ENCODE results near the gene SMCO1.
"Not testable (repeated sequence)": the region's sequence is repeated elsewhere in the genome, so short reads cannot be mapped to it uniquely, and the experiment has no call there.

SMCO1 gene

GRCh38 chr3:196498297-196498696 is 16.8 kb downstream of the SMCO1 start:
- DNase-seq = no peak
- H3K27ac Mint-ChIP-seq = no peak overlapping the region
- H3K36me3 Mint-ChIP-seq (ENCODE audit: insufficient read depth) = peaks cover 55% of the 10 kb centered on the region
- peaks cover 42 to 65% of the 10 kb centered on the region in 2 donors for H3K4me1 Mint-ChIP-seq (ENCODE audit: low read depth in 2 of 2)
- no peaks in the 10 kb centered on the region for H3K9me3 Mint-ChIP-seq
- H3K4me3 Mint-ChIP-seq = peak overlapping the region; percentile 99 to 100
- H3K27me3 Mint-ChIP-seq = no peaks in the 10 kb centered on the region
- no peak for ATAC-seq (replicated peaks)

DNA sequence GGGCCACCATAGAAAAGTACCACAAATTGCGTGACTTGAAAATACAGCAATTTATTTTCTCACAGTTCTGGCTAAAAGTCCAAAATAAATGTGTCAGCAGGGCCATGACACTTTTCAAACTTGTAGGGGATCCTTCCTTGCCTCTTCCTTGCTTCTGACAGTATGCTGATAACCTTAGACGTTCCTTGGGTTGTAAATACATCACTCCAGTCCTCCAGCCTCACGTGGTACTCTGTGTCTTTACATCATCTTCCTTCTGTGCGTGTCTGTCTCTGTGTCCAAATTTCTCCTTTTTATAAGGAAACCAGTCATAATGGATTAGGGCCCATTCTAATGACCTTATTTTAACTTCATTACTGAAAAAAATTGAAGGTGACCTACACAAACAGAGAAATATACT is 19.0 kb downstream of the SMCO1 start:
- Mint-ChIP-seq H3K27ac (peak overlapping the region; percentile 13 to 63), H3K36me3 (ENCODE audit: insufficient read depth) (peaks cover 41% of the 10 kb centered on the region), H3K27me3 (no peaks in the 10 kb centered on the region), H3K4me3 (no peak overlapping the region), H3K4me1 (ENCODE audit: low read depth in 2 of 2) (peaks cover 39 to 64% of the 10 kb centered on the region in 2 donors), H3K9me3 (no peaks in the 10 kb centered on the region)
- DNase-seq = no peak
- ATAC-seq (replicated peaks) = no peak

DNA sequence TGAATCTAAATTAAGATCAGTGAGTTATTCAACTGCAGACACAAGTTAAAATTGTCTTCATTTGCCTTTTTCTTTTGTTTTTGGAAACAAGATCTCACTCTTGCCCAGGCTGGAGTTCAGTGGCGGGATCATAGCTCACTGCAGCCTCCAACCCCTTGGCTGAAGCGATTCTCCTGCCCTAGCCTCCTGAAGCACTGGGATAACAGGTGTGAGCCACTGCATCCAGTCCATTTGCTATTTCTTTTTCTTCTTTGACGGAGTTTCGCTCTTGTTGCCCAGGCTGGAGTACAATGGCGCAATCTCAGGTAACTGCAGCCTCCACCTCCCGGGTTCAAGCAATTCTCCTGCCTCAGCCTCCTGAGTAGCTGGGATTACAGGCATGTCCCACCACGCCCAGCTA is 21.9 kb downstream of the SMCO1 start:
- ATAC-seq (replicated peaks) (no peak), DNase-seq (no peak)
- Mint-ChIP-seq H3K36me3 (ENCODE audit: insufficient read depth) (peaks cover 39% of the 10 kb centered on the region), H3K27me3 (no peaks in the 10 kb centered on the region), H3K9me3 (no peaks in the 10 kb centered on the region), H3K27ac (no peak overlapping the region), H3K4me3 (no peak overlapping the region), H3K4me1 (ENCODE audit: low read depth in 2 of 2) (peaks cover 24 to 55% of the 10 kb centered on the region in 2 donors)

- DNase-seq (no peak), ATAC-seq (replicated peaks) (no peak)
- no peaks in the 10 kb centered on the region for H3K9me3 Mint-ChIP-seq
- no peak overlapping the region for H3K27ac Mint-ChIP-seq
- peaks cover 21 to 49% of the 10 kb centered on the region in 2 donors for H3K4me1 Mint-ChIP-seq (ENCODE audit: low read depth in 2 of 2)
- H3K36me3 Mint-ChIP-seq (ENCODE audit: insufficient read depth) = peaks cover 47% of the 10 kb centered on the region
- H3K4me3 Mint-ChIP-seq = no peak overlapping the region
- no peaks in the 10 kb centered on the region for H3K27me3 Mint-ChIP-seq
Observed at GRCh38 chr3:196492080-196492479, 23.1 kb downstream of the SMCO1 start.

- ATAC-seq (replicated peaks) (no peak), DNase-seq (no peak)
- H3K4me3 Mint-ChIP-seq = no peak overlapping the region
- no peaks in the 10 kb centered on the region for H3K27me3 Mint-ChIP-seq
- H3K27ac Mint-ChIP-seq = peak overlapping the region; percentile 23 to 31
- H3K4me1 Mint-ChIP-seq (ENCODE audit: low read depth in 2 of 2) = peaks cover 15 to 33% of the 10 kb centered on the region in 2 donors
- no peaks in the 10 kb centered on the region for H3K9me3 Mint-ChIP-seq
- peaks cover 57% of the 10 kb centered on the region for H3K36me3 Mint-ChIP-seq (ENCODE audit: insufficient read depth)
Observed at GRCh38 chr3:196489747-196490146, 25.4 kb downstream of the SMCO1 start.

- no peaks in the 10 kb centered on the region for H3K9me3 Mint-ChIP-seq
- H3K4me1 Mint-ChIP-seq (ENCODE audit: low read depth in 2 of 2) = peaks cover 9 to 22% of the 10 kb centered on the region in 2 donors
- no peak for DNase-seq
- no peak overlapping the region for H3K4me3 Mint-ChIP-seq
- peaks cover 80% of the 10 kb centered on the region for H3K36me3 Mint-ChIP-seq (ENCODE audit: insufficient read depth)
- no peak overlapping the region for H3K27ac Mint-ChIP-seq
- no peaks in the 10 kb centered on the region for H3K27me3 Mint-ChIP-seq
- no peak for ATAC-seq (replicated peaks)
Observed at GRCh38 chr3:196486263-196486662, 28.9 kb downstream of the SMCO1 start.

- Mint-ChIP-seq H3K4me1 (ENCODE audit: low read depth in 2 of 2) (no peaks in the 10 kb centered on the region), H3K27me3 (no peaks in the 10 kb centered on the region), H3K9me3 (no peaks in the 10 kb centered on the region), H3K36me3 (ENCODE audit: insufficient read depth) (peaks cover 95% of the 10 kb centered on the region), H3K27ac (no peak overlapping the region), H3K4me3 (no peak overlapping the region)
- ATAC-seq (replicated peaks) = no peak
- DNase-seq = no peak
Observed at GRCh38 chr3:196477678-196478077, 37.5 kb downstream of the SMCO1 start.

DNA sequence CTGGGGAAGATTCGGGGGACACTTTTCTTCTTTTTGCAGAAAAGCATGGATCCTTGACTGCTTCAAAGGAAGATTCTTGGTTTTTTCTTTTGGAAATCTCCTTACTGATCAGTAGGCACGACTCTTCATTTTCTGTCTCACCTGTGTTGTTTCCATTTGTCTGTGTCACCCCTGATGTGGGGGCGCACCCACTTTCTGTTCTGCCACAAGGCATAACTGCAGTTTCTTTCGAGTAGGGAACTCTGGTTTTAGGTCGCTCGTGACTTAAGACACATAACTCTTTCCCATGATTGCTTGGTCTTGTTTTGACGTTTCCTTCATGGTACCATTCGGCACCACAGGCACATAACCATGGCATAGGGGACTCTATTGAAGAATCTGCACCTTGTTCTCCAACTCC is 42.9 kb downstream of the SMCO1 start:
- no peak for ATAC-seq (replicated peaks)
- no peak overlapping the region for H3K4me3 Mint-ChIP-seq
- no peaks in the 10 kb centered on the region for H3K27me3 Mint-ChIP-seq
- no peak for DNase-seq
- peaks cover 81% of the 10 kb centered on the region for H3K36me3 Mint-ChIP-seq (ENCODE audit: insufficient read depth)
- no peaks in the 10 kb centered on the region for H3K9me3 Mint-ChIP-seq
- peaks cover 5 to 14% of the 10 kb centered on the region in 2 donors for H3K4me1 Mint-ChIP-seq (ENCODE audit: low read depth in 2 of 2)
- H3K27ac Mint-ChIP-seq = no peak overlapping the region

GRCh38 chr3:196471551-196471950 is 43.6 kb downstream of the SMCO1 start:
- Mint-ChIP-seq H3K4me3 (no peak overlapping the region), H3K36me3 (ENCODE audit: insufficient read depth) (peaks cover 75% of the 10 kb centered on the region)

DNA sequence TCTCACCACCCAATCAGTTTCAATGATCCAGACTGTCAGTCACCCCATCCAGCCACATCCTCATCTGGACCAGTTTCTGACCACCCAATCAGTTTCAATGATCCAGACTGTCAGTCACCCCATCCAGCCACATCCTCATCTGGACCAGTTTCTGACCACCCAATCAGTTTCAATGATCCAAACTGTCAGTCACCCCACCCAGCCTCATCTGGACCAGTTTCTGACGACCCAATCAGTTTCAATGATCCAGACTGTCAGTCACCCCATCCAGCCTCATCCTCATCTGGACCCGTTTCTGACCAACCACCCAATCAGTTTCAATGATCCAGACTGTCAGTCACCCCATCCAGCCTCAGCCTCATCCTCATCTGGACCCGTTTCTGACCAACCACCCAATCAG is 45.0 kb downstream of the SMCO1 start:
- Mint-ChIP-seq H3K4me1 (ENCODE audit: low read depth in 2 of 2) (peaks cover 5 to 14% of the 10 kb centered on the region in 2 donors), H3K4me3 (peak overlapping the region in 1 of 2 donors; percentile 36), H3K27ac (peak overlapping the region; percentile 84 to 91), H3K36me3 (ENCODE audit: insufficient read depth) (peaks cover 62% of the 10 kb centered on the region)
- not testable (repeated sequence) for H3K9me3 Mint-ChIP-seq; H3K27me3 Mint-ChIP-seq; DNase-seq; ATAC-seq (replicated peaks)

More at GRCh38 chr3:196471551-196471950, 43.6 kb downstream of the SMCO1 start:
- no peak overlapping the region for H3K27ac Mint-ChIP-seq
- H3K4me1 Mint-ChIP-seq (ENCODE audit: low read depth in 2 of 2) = peaks cover 5 to 14% of the 10 kb centered on the region in 2 donors
- ATAC-seq (replicated peaks) = no peak
- H3K9me3 Mint-ChIP-seq = no peaks in the 10 kb centered on the region
- H3K27me3 Mint-ChIP-seq = no peaks in the 10 kb centered on the region
- DNase-seq = no peak

DNA sequence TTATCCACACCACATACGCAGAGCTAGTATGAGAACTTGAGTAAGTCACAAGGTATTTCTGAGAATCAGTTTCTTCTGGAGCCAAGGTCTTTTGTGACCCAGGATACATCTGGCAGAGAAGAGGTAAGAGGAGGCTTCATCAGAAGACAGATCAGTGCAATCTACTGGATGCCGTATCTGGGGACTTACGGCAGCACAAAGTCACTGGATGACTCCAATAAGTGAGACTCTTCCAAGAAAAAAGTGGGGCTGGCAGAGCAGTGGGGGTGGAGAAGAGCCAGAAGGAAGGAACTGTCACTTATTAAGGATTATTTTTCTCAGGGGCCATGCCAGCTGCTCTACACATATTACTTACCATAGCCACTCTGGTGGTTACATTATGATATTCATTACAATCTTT is 51.3 kb downstream of the SMCO1 start:
- H3K4me1 Mint-ChIP-seq (ENCODE audit: low read depth in 2 of 2) = peaks cover 0 to 7% of the 10 kb centered on the region in 2 donors
- H3K27ac Mint-ChIP-seq = peak overlapping the region in 1 of 2 donors; percentile 55

GRCh38 chr3:196463478-196463756 is 51.7 kb downstream of the SMCO1 start:
- ATAC-seq (replicated peaks) = no peak
- peaks cover 0 to 2% of the 10 kb centered on the region in 2 donors for H3K9me3 Mint-ChIP-seq
- peaks cover 0 to 7% of the 10 kb centered on the region in 2 donors for H3K4me1 Mint-ChIP-seq (ENCODE audit: low read depth in 2 of 2)
- peak overlapping the region in 1 of 2 donors; percentile 55 for H3K27ac Mint-ChIP-seq
- no peaks in the 10 kb centered on the region for H3K27me3 Mint-ChIP-seq
- no peak for DNase-seq
- H3K36me3 Mint-ChIP-seq (ENCODE audit: insufficient read depth) = peaks cover 13% of the 10 kb centered on the region
- no peak overlapping the region for H3K4me3 Mint-ChIP-seq

More for the DNA sequence above, 51.3 kb downstream of the SMCO1 start:
- no peak for DNase-seq
- Mint-ChIP-seq H3K36me3 (ENCODE audit: insufficient read depth) (peaks cover 17% of the 10 kb centered on the region), H3K9me3 (peaks cover 0 to 2% of the 10 kb centered on the region in 2 donors), H3K4me3 (no peak overlapping the region), H3K27me3 (no peaks in the 10 kb centered on the region)
- no peak for ATAC-seq (replicated peaks)

GRCh38 chr3:196462680-196463477 is 52.3 kb downstream of the SMCO1 start:
- not testable (repeated sequence) for ATAC-seq (replicated peaks); H3K27ac Mint-ChIP-seq; H3K9me3 Mint-ChIP-seq; H3K4me3 Mint-ChIP-seq; H3K36me3 Mint-ChIP-seq (ENCODE audit: insufficient read depth); H3K27me3 Mint-ChIP-seq; H3K4me1 Mint-ChIP-seq (ENCODE audit: low read depth in 2 of 2); DNase-seq

DNA sequence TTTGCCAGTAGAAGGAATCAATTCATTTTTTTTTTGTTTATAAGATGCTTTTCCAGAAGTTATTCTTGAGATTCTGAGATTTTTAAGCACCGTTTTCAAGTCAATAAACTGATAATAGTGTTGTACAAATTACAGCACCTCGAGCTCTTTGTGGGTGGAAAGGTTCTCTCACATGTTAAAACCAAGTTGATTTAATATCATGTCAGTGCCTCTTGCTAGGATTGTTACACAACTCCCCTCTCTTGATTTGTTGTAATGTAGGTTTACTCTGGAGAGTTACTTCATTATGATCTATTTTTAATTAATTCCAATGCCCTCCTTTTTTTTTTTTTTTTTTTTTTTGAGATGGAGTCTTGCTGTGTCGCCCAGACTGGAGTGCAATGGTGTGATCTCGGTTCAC is 57.1 kb downstream of the SMCO1 start:
- DNase-seq = no peak
- peaks cover 2 to 11% of the 10 kb centered on the region in 2 donors for H3K4me1 Mint-ChIP-seq (ENCODE audit: low read depth in 2 of 2)
- peak overlapping the region; percentile 78 to 87 for H3K27ac Mint-ChIP-seq
- no peaks in the 10 kb centered on the region for H3K27me3 Mint-ChIP-seq
- no peak overlapping the region for H3K4me3 Mint-ChIP-seq
- peaks cover 9% of the 10 kb centered on the region for H3K36me3 Mint-ChIP-seq (ENCODE audit: insufficient read depth)
- ATAC-seq (replicated peaks) = peak; percentile 36
- H3K9me3 Mint-ChIP-seq = peaks cover 0 to 2% of the 10 kb centered on the region in 2 donors

Data from effector memory CD8-positive, alpha-beta T cell (primary cell).